ENCODE data around the gene SRM.
"Not testable (repeated sequence)": the region's sequence is repeated elsewhere in the genome, so short reads cannot be mapped to it uniquely, and the experiment has no call there.

DNA sequence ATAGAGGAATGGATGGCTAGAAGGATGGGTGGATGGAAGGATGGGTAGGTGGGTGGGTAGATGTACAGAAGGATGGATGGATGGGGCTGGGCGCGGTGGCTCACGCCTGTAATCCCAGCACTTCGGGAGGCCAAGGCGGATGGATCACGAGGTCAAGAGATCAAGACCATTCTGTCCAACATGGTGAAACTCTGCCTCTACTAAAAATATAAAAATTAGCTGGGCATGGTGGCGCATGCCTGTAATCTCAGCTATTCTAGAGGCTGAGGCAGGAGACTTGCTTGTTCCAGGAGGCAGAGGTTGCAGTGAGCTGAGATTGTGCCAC, 19.8 kb downstream of the SRM start:
- TF ChIP-seq, protein P1, sequence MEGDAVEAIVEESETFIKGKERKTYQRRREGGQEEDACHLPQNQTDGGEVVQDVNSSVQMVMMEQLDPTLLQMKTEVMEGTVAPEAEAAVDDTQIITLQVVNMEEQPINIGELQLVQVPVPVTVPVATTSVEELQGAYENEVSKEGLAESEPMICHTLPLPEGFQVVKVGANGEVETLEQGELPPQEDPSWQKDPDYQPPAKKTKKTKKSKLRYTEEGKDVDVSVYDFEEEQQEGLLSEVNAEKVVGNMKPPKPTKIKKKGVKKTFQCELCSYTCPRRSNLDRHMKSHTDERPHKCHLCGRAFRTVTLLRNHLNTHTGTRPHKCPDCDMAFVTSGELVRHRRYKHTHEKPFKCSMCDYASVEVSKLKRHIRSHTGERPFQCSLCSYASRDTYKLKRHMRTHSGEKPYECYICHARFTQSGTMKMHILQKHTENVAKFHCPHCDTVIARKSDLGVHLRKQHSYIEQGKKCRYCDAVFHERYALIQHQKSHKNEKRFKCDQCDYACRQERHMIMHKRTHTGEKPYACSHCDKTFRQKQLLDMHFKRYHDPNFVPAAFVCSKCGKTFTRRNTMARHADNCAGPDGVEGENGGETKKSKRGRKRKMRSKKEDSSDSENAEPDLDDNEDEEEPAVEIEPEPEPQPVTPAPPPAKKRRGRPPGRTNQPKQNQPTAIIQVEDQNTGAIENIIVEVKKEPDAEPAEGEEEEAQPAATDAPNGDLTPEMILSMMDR (IDR thresholded peaks at IDR 0.05; ENCODE audit: insufficient read depth, low read length, poor library complexity, severe bottlenecking), result not testable (repeated sequence)
- TF ChIP-seq EZH2phosphoT487 (conservative IDR thresholded peaks at IDR 0.05; ENCODE audit: low read length), result not testable (repeated sequence)
